SU-DHL-6 (cell line): ENCODE results near the gene HELZ.

Experiments used
- H2AFZ ChIP-seq: fragments of 200-600 bp; sonication (generic); 2 replicates; pipeline ENCODE4 v1.6.1; 2014; ENCODE audit warnings: low read depth, mild to moderate bottlenecking, moderate library complexity, mixed read lengths, antibody characterized with exemption, low read length; ENCODE audit not compliant: severe bottlenecking
- H3F3A ChIP-seq: fragments of 200-600 bp; shearing (Covaris generic); 2 replicates; pipeline ENCODE4 v1.6.0; 2016; ENCODE audit warnings: antibody characterized with exemption, mild to moderate bottlenecking; ENCODE audit not compliant: insufficient read depth
- H3K27ac ChIP-seq: fragments of 200-600 bp; sonication (generic); 2 replicates; pipeline ENCODE4 v1.5.1; 2016; ENCODE audit warnings: low read depth, mild to moderate bottlenecking, low read length, moderate library complexity, mixed read lengths
- H3K27me3 ChIP-seq: fragments of 200-600 bp; sonication (generic), shearing (Covaris generic); 2 replicates; pipeline ENCODE4 v1.6.0; 2014; ENCODE audit warnings: mild to moderate bottlenecking, low read length
- H3K36me3 ChIP-seq: fragments of 200-600 bp; sonication (generic); 2 replicates; pipeline ENCODE4 v1.6.1; 2014; ENCODE audit warnings: mild to moderate bottlenecking, low read length, mixed read lengths
- H3K4me2 ChIP-seq: fragments of 300-600, 200-600 bp; shearing (Covaris generic), sonication (generic); 2 replicates; pipeline ENCODE4 v1.6.0; 2014; ENCODE audit warnings: low read length, low read depth, mild to moderate bottlenecking; ENCODE audit not compliant: poor library complexity, severe bottlenecking
- H3K4me3 ChIP-seq: fragments of 200-600 bp; sonication (generic); 2 replicates; pipeline ENCODE4 v1.5.1; 2014; ENCODE audit warnings: antibody characterized with exemption, low read length, mild to moderate bottlenecking, mixed read lengths; ENCODE audit not compliant: insufficient read depth, poor library complexity, severe bottlenecking
- H3K79me2 ChIP-seq: fragments of 200-600 bp; sonication (generic); 2 replicates; pipeline ENCODE4 v1.6.1; 2014; ENCODE audit warnings: mild to moderate bottlenecking, low read length, moderate library complexity; ENCODE audit not compliant: insufficient read depth
- H3K9ac ChIP-seq: fragments of 200-600 bp; sonication (generic); 2 replicates; pipeline ENCODE4 v1.7.0; 2014; ENCODE audit warnings: mild to moderate bottlenecking, low read length
- H3K9me2 ChIP-seq: fragments of 200-600 bp; sonication (generic); replicated peaks from 2 replicates; pipeline ENCODE4 v1.6.1; 2014; ENCODE audit warnings: low read length; ENCODE audit not compliant: insufficient read depth
- H3K9me3 ChIP-seq: fragments of 200-600 bp; sonication (generic); 2 replicates; pipeline ENCODE4 v1.6.1; 2014; ENCODE audit warnings: low read length, mixed read lengths; ENCODE audit not compliant: insufficient read depth
- H4K20me1 ChIP-seq: fragments of 200-600 bp; sonication (generic); 2 replicates; pipeline ENCODE4 v1.6.1; 2014; ENCODE audit warnings: low read depth, mild to moderate bottlenecking, antibody characterized with exemption, low read length, moderate library complexity, mixed read lengths
- CTCF ChIP-seq: fragments of 200-600 bp; sonication (generic); IDR thresholded peaks from one replicate; pipeline ENCODE4 v1.5.1; 2017; ENCODE audit warnings: antibody characterized with exemption, mild to moderate bottlenecking, low read length, moderate library complexity; ENCODE audit not compliant: insufficient read depth, poor library complexity, severe bottlenecking
- EZH2phosphoT487 ChIP-seq: fragments of 200-600 bp; sonication (generic), shearing (Covaris generic); conservative IDR thresholded peaks from 2 replicates; pipeline ENCODE4 v1.6.1; 2018; ENCODE audit warnings: mild to moderate bottlenecking, antibody characterized with exemption, low read length, moderate library complexity, mixed read lengths

Gene HELZ

GRCh38 chr17:67280279-67280678 is 35.3 kb upstream of the HELZ start:
- H3K9ac ChIP-seq: no peak overlapping the region
- no peak for TF ChIP-seq CTCF
- no peak for TF ChIP-seq EZH2phosphoT487
- no peaks in the 10 kb centered on the region for H3F3A ChIP-seq
- H3K36me3 ChIP-seq: no peaks in the 10 kb centered on the region
- H3K4me2 ChIP-seq: no peak overlapping the region
- H2AFZ ChIP-seq: no peak overlapping the region
- H3K9me3 ChIP-seq: no peaks in the 10 kb centered on the region
- no peaks in the 10 kb centered on the region for H4K20me1 ChIP-seq
- H3K9me2 ChIP-seq: no peaks in the 10 kb centered on the region
- H3K27me3 ChIP-seq: no peaks in the 10 kb centered on the region
- no peaks in the 10 kb centered on the region for H3K79me2 ChIP-seq
- no peak overlapping the region for H3K27ac ChIP-seq
- H3K4me3 ChIP-seq: no peak overlapping the region

DNA sequence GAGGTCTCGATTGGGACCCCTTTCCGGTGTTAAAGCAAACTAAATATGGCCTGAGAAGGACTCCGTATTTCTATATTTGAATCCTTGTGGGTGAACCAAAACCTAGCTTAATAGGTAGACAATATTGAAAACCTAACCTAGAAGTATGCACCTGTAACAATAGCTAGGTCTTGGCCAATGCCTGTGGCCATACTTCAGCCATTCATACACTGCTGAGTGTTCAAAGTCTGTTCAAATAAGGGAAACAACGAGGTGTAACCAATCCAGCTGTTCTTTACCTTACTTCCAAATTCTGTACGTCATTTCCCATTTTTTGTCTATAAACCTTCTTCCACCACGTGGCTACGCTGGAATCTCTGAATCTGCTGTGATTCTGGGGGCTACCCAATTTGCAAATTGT is 34.1 kb upstream of the HELZ start:
- Histone ChIP-seq H3K27ac (no peak overlapping the region), H2AFZ (no peak overlapping the region), H3K9me2 (no peaks in the 10 kb centered on the region), H3K9me3 (no peaks in the 10 kb centered on the region), H3K4me2 (no peak overlapping the region), H3K27me3 (no peaks in the 10 kb centered on the region), H3K36me3 (no peaks in the 10 kb centered on the region), H3K79me2 (no peaks in the 10 kb centered on the region), H4K20me1 (no peaks in the 10 kb centered on the region), H3F3A (no peaks in the 10 kb centered on the region), H3K9ac (no peak overlapping the region), H3K4me3 (no peak overlapping the region)
- TF ChIP-seq EZH2phosphoT487 (no peak), CTCF (no peak)

DNA sequence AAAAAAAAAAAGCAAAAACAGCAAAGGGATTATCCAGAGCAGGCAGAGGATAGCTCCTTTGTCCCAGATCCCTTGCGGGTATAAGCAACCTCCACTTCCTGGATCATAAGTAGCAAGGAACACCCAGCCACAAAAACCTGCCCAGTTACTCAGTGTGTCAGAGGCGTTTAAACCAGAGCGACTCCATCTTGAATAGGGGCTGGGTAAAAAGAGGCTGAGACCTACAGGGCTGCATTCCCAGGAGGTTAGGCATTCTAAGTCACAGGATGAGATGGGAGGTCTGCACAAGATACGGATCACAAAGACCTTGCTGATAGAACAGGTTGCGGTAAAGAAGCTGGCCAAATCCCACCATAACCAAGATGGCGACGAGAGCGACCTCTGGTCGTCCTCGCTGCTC is 33.4 kb upstream of the HELZ start:
- TF ChIP-seq CTCF (no peak), EZH2phosphoT487 (no peak)

More for the DNA sequence above, 33.4 kb upstream of the HELZ start:
- no peaks in the 10 kb centered on the region for H4K20me1 ChIP-seq
- no peaks in the 10 kb centered on the region for H3K27me3 ChIP-seq
- no peaks in the 10 kb centered on the region for H3K79me2 ChIP-seq
- no peaks in the 10 kb centered on the region for H3K36me3 ChIP-seq
- no peak overlapping the region for H2AFZ ChIP-seq
- H3K9me3 ChIP-seq: no peaks in the 10 kb centered on the region
- no peak overlapping the region for H3K4me3 ChIP-seq
- H3K9ac ChIP-seq: no peak overlapping the region
- no peak overlapping the region for H3K4me2 ChIP-seq
- no peaks in the 10 kb centered on the region for H3K9me2 ChIP-seq
- H3K27ac ChIP-seq: no peak overlapping the region
- H3F3A ChIP-seq: no peaks in the 10 kb centered on the region
